Vagina (tissue), 2 donors: ENCODE results near the gene MAP2K5.

Experiments used
- POLR2AphosphoS5 ChIP-seq, 2 donors: sonication (generic); formaldehyde crosslinking; IDR thresholded peaks; one replicate each; pipeline ENCODE4 v1.9.0; 2017; ENCODE audit warnings: antibody characterized with exemption in 2 of 2, mild to moderate bottlenecking in 2 of 2, low read depth in 1 of 2; ENCODE audit not compliant: insufficient read depth in 1 of 2
- TF ChIP-seq, protein P1 (sequence below), 3 experiments: fragments of 450-650 bp in 2 of 3; fragments of 200-600 bp in 1 of 3; sonication (generic) in 1 of 3; IDR thresholded peaks; one replicate each; pipeline ENCODE4 v1.5.1; 2017 to 2019; ENCODE audit warnings: antibody characterized with exemption in 3 of 3, mild to moderate bottlenecking in 2 of 3, moderate library complexity in 2 of 3

DNA sequence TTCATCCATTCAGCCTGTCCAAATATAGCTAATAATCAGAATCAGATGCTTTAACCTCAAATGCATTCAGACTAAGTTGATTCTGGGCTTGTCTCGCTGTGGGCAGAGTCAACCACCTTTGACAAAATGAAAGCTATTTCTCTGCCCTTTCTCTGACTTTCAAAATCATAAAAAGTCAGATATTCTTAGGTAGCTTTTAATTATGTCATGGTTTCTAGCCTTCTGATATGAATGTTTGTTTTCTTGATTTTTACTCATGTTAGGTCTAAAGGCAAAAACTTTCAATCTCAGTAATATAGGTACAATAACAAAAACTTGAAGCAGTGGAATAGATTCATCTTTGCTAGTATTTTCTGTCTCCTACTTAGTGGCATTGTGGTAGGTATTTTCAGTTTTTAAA is 46.9 kb upstream of the MAP2K5 start:
- TF ChIP-seq, protein P1, sequence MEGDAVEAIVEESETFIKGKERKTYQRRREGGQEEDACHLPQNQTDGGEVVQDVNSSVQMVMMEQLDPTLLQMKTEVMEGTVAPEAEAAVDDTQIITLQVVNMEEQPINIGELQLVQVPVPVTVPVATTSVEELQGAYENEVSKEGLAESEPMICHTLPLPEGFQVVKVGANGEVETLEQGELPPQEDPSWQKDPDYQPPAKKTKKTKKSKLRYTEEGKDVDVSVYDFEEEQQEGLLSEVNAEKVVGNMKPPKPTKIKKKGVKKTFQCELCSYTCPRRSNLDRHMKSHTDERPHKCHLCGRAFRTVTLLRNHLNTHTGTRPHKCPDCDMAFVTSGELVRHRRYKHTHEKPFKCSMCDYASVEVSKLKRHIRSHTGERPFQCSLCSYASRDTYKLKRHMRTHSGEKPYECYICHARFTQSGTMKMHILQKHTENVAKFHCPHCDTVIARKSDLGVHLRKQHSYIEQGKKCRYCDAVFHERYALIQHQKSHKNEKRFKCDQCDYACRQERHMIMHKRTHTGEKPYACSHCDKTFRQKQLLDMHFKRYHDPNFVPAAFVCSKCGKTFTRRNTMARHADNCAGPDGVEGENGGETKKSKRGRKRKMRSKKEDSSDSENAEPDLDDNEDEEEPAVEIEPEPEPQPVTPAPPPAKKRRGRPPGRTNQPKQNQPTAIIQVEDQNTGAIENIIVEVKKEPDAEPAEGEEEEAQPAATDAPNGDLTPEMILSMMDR (IDR thresholded peaks at IDR 0.05): no peak
- TF ChIP-seq POLR2AphosphoS5 (IDR thresholded peaks at IDR 0.05; ENCODE audit: insufficient read depth in 1 of 2, low read depth in 1 of 2): no peak
